A673 (cell line): Measurements from ENCODE around the gene CCDC18. TPM values are rescaled to one million over a fixed set of nuclear protein-coding genes. Genes with fewer than 3 reads are reported as not detected.

Experiments used
- BruUV-seq: library from RNA; stranded (reverse); fragments of 400-500 nt; replicated peaks from 2 replicates; lab custom pipeline; 2021; lab: Mats Ljungman, UMichigan
- CTCF ChIA-PET: fragments of 300-600 bp; sonication (Branson Sonifier 250); formaldehyde crosslinking; loops from one replicate; lab custom pipeline; 2022; ENCODE audit warnings: antibody characterized with exemption; lab: Charles Lee
- POLR2A ChIA-PET: fragments of 300-600 bp; sonication (Branson Sonifier 250); formaldehyde crosslinking; loops from one replicate; lab custom pipeline; 2022; ENCODE audit warnings: antibody characterized with exemption; ENCODE audit not compliant: low non-redundant PET; lab: Charles Lee
- DNase-seq: peaks from one replicate; pipeline ENCODE4 v3.0.0-alpha.2; 2015; ENCODE audit warnings: low spot score
- H3K27ac ChIP-seq: fragments of 200-600 bp; sonication (generic); 2 replicates; pipeline ENCODE4 v1.5.1; 2016; ENCODE audit warnings: mixed run types, low read depth, mild to moderate bottlenecking, mixed read lengths, antibody characterized with exemption, low read length; ENCODE audit not compliant: poor library complexity, severe bottlenecking
- H3K27me3 ChIP-seq: fragments of 200-600 bp; sonication (generic); replicated peaks from 2 replicates; pipeline ENCODE4 v1.6.1; 2017; ENCODE audit warnings: mixed run types, low read depth, mild to moderate bottlenecking, mixed read lengths, antibody characterized with exemption, low read length; ENCODE audit not compliant: insufficient read depth, poor library complexity
- H3K36me3 ChIP-seq: fragments of 200-600 bp; sonication (generic); 2 replicates; pipeline ENCODE4 v1.6.1; 2016; ENCODE audit warnings: mixed run types, mild to moderate bottlenecking, mixed read lengths, antibody characterized with exemption, low read length; ENCODE audit not compliant: insufficient read depth, poor library complexity, severe bottlenecking
- H3K4me1 ChIP-seq: fragments of 200-600 bp; sonication (generic); 2 replicates; pipeline ENCODE4 v1.6.1; 2017; ENCODE audit warnings: mixed run types, mild to moderate bottlenecking, mixed read lengths, antibody characterized with exemption, low read length; ENCODE audit not compliant: insufficient read depth, poor library complexity, severe bottlenecking
- H3K4me3 ChIP-seq: fragments of 200-600 bp; sonication (generic); 2 replicates; pipeline ENCODE4 v1.5.1; 2016; ENCODE audit warnings: low read depth, mixed run types, mild to moderate bottlenecking, mixed read lengths, low read length; ENCODE audit not compliant: poor library complexity, severe bottlenecking
- H3K9me3 ChIP-seq: fragments of 200-600 bp; sonication (generic); 2 replicates; pipeline ENCODE4 v1.6.1; 2016; ENCODE audit warnings: mixed run types, low read depth, mild to moderate bottlenecking, mixed read lengths, antibody characterized with exemption, low read length; ENCODE audit not compliant: poor library complexity, severe bottlenecking
- CTCF ChIP-seq: fragments of 300-800, 200-600 bp; sonication (generic); conservative IDR thresholded peaks from 2 replicates; pipeline ENCODE4 v1.5.1; 2017; ENCODE audit warnings: low read depth, mild to moderate bottlenecking, antibody characterized with exemption, low read length, moderate library complexity, mixed read lengths
- EZH2 ChIP-seq: fragments of 200-600 bp; sonication (generic); IDR thresholded peaks from 2 replicates; pipeline ENCODE4 v1.6.1; 2017; ENCODE audit warnings: borderline replicate concordance, low read depth, mild to moderate bottlenecking, mixed read lengths, antibody characterized with exemption, low read length; ENCODE audit not compliant: poor library complexity, severe bottlenecking
- intact Hi-C: fragments of 100-400 bp; cut with micrococcal nuclease; formaldehyde crosslinking; loops from one replicate; pipeline ENCODE4 v1.10.0; 2022; ENCODE audit not compliant: unreplicated experiment
- total RNA-seq: library from RNA; stranded (reverse); gene quantifications from 2 replicates; pipeline ENCODE4 v1.2.3, GENCODE V29; 2021

Gene CCDC18
- total RNA-seq, 1 experiment from 2014 or later: 22.1 TPM

- DNase-seq: no peak
- ChIA-PET CTCF (no interaction called here), POLR2A (no interaction called here)
- TF ChIP-seq EZH2 (no peak), CTCF (no peak)
- Histone ChIP-seq H3K4me3 (no peak overlapping the region), H3K9me3 (no peaks in the 10 kb centered on the region), H3K36me3 (peaks cover 26% of the 10 kb centered on the region), H3K27me3 (no peaks in the 10 kb centered on the region), H3K27ac (no peak overlapping the region), H3K4me1 (no peaks in the 10 kb centered on the region)
- no TSS peak for BruUV-seq
- intact Hi-C loops: no loop called here
Measured at GRCh38 chr1:93142161-93142560, 38.4 kb upstream of the CCDC18 start.

- no peak overlapping the region for H3K4me3 ChIP-seq
- H3K9me3 ChIP-seq: no peaks in the 10 kb centered on the region
- TF ChIP-seq EZH2 (no peak), CTCF (no peak)
- POLR2A ChIA-PET: no interaction called here
- H3K36me3 ChIP-seq: peaks cover 16% of the 10 kb centered on the region
- no TSS peak for BruUV-seq
- no peaks in the 10 kb centered on the region for H3K4me1 ChIP-seq
- no peak overlapping the region for H3K27ac ChIP-seq
- CTCF ChIA-PET: no interaction called here
- no peaks in the 10 kb centered on the region for H3K27me3 ChIP-seq
- intact Hi-C loops: no loop called here
- peak; percentile 5 for DNase-seq
Measured at GRCh38 chr1:93143136-93143535, 37.4 kb upstream of the CCDC18 start.

GRCh38 chr1:93143769-93144168 is 36.8 kb upstream of the CCDC18 start:
- no TSS peak for BruUV-seq
- H3K4me3 ChIP-seq: no peak overlapping the region
- ChIA-PET CTCF (no interaction called here), POLR2A (no interaction called here)
- no peaks in the 10 kb centered on the region for H3K27me3 ChIP-seq
- H3K27ac ChIP-seq: no peak overlapping the region
- intact Hi-C loops: no loop called here
- no peaks in the 10 kb centered on the region for H3K4me1 ChIP-seq
- DNase-seq: no peak
- no peaks in the 10 kb centered on the region for H3K9me3 ChIP-seq
- TF ChIP-seq CTCF: no peak
- TF ChIP-seq EZH2: no peak
- peaks cover 14% of the 10 kb centered on the region for H3K36me3 ChIP-seq
